Right lobe of liver (tissue), 6 donors: ENCODE measurements around the gene USF3. TPM values are rescaled to one million over a fixed set of nuclear protein-coding genes. Genes with fewer than 3 reads are reported as not detected.

Experiments used
- ATAC-seq, 4 donors: fragments of 200-7000 bp; cut with Tn5 transposase; one replicate each; pipeline ENCODE4 v1.9.1; 2020; ENCODE audit warnings: mild to moderate bottlenecking in 4 of 4, moderate library complexity in 4 of 4
- DNase-seq, 3 donors: peaks; one replicate each; pipeline ENCODE4 v3.0.0-alpha.2; 2020
- H3K27ac ChIP-seq, 3 donors: fragments of 200-600 bp; one replicate each; pipeline ENCODE4 v1.8.0; 2022
- H3K27me3 ChIP-seq, 2 donors: fragments of 200-600 bp; one replicate each; pipeline ENCODE4 v1.8.0; 2022
- H3K36me3 ChIP-seq, 4 donors: fragments of 200-600 bp; sonication (generic) in 1 of 4; one replicate each; pipeline versions ENCODE4 v1.5.1 to v1.8.0; 2017 to 2022; ENCODE audit warnings: control low read depth in 1 of 4
- H3K4me1 ChIP-seq, 4 donors: fragments of 200-600 bp; sonication (generic) in 1 of 4; one replicate each; pipeline versions ENCODE4 v1.5.1 to v1.8.0; 2017 to 2022; ENCODE audit warnings: control low read depth in 1 of 4
- H3K4me3 ChIP-seq, 3 donors: fragments of 200-600 bp; one replicate each; pipeline ENCODE4 v1.8.0; 2022
- H3K9me3 ChIP-seq, 4 donors: fragments of 200-600 bp; sonication (generic) in 1 of 4; one replicate each; pipeline versions ENCODE4 v1.5.1 to v1.8.0; 2017 to 2022; ENCODE audit warnings: control low read depth in 1 of 4
- CTCF ChIP-seq, 4 donors: fragments of 200-600 bp in 3 of 4; fragments of 450-650 bp in 1 of 4; IDR thresholded peaks; one replicate each; pipeline versions ENCODE4 v1.5.1 to v1.8.0; 2016 to 2022; ENCODE audit warnings: antibody characterized with exemption in 4 of 4, mild to moderate bottlenecking in 2 of 4
- POLR2A ChIP-seq: fragments of 450-650 bp; IDR thresholded peaks from one replicate; pipeline ENCODE4 v1.6.1; 2017; ENCODE audit warnings: antibody characterized with exemption, mild to moderate bottlenecking
- whole genome bisulfite sequencing: methylation state at CpG from one replicate; pipeline ENCODE4 v1.1.6; 2018; ENCODE audit warnings: low coverage, low lambda C conversion rate; ENCODE audit not compliant: insufficient coverage; ENCODE audit errors: missing lambda C conversion rate; 5-methylcytosine and 5-hydroxymethylcytosine counted together
- intact Hi-C, 2 donors: fragments of 100-400 bp; cut with DNase I; formaldehyde crosslinking; loops; one replicate each; pipeline versions ENCODE4 v1.11.2 to v1.14.1; 2022
- total RNA-seq, 6 experiments: library from RNA; depleted of rRNA in 2 of 6; stranded (reverse); fragments of >200 nt in 2 of 6; fragmentation: NEBNext Ultra II Directional in 3 of 6; extraction: Animal tissue kit (Norgen Biotek cat#: 25700) in 3 of 6; gene quantifications; one replicate each; pipeline versions ENCODE4 v1.1.0 to v1.2.4, GENCODE V29; 2016 to 2023
- donor health status: DM: no; HTN: yes; CAD: no.
- donor health status: DM: no; HTN: no; CAD: no.
- donor health status: DM: no; HTN: no; CAD: no.
- donor health status: DM: no; HTN: yes; CAD: no.
- donor health status: DM: no; HTN: yes; CAD: no.

The USF3 gene
- total RNA-seq, 6 experiments from 2014 or later, result 12.1 to 20.3 (median 17.6) TPM

GRCh38 chr3:113660458-113660857, 36.0 kb downstream of the USF3 start:
- H3K36me3 ChIP-seq, result peaks cover 0 to 10% (median 5%) of the 10 kb centered on the region in 4 donors
- ATAC-seq, result no peak
- DNase-seq, result no peak
- 100% methylated on average over 1 of the region's 2 CpGs for WGBS
- no peak overlapping the region for H3K4me3 ChIP-seq
- H3K27ac ChIP-seq, result peak overlapping the region in 1 of 3 donors; percentile 93
- H3K4me1 ChIP-seq, result peaks cover 0 to 40% (median 16%) of the 10 kb centered on the region in 4 donors
- intact Hi-C loops, result no loop called here
- no peaks in the 10 kb centered on the region for H3K27me3 ChIP-seq
- no peaks in the 10 kb centered on the region for H3K9me3 ChIP-seq
- no peak for TF ChIP-seq CTCF (IDR thresholded peaks at IDR 0.05)
- TF ChIP-seq POLR2A, result no peak

- intact Hi-C loops, result no loop called here
Measured at GRCh38 chr3:113659996-113660395, 36.4 kb downstream of the USF3 start.

DNA sequence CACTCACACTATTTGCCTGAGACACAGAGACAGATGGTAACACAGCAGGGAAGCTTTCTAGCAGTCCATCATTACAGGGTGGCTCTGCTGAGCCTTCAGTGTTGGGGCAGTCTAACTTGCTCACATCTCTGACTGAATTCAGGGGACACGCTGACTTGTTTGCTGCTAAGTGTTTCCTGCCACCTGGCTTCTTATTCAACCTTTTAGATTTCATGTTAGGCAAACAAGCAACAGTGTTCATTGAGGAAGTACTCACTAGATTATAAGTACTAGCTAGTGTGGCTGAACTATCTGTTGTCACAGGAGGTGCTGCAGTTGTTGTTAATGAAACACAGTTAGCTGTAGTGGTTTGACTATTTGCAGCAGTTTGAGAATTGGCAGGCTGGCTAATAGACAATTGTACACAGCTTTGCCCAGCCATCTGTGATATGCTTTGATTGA, 37.3 kb downstream of the USF3 start:
- Histone ChIP-seq H3K36me3 (peaks cover 0 to 10% (median 5%) of the 10 kb centered on the region in 4 donors), H3K27ac (no peak overlapping the region), H3K4me1 (peaks cover 0 to 32% (median 11%) of the 10 kb centered on the region in 4 donors), H3K4me3 (no peak overlapping the region), H3K27me3 (no peaks in the 10 kb centered on the region), H3K9me3 (no peaks in the 10 kb centered on the region)
- no peak for DNase-seq
- 100% methylated on average over 1 of the region's 1 CpG for WGBS
- intact Hi-C loops, result no loop called here
- ATAC-seq, result no peak
- TF ChIP-seq CTCF (IDR thresholded peaks at IDR 0.05) (no peak), POLR2A (no peak)

More at GRCh38 chr3:113659996-113660395, 36.4 kb downstream of the USF3 start:
- Histone ChIP-seq H3K27ac (no peak overlapping the region), H3K27me3 (no peaks in the 10 kb centered on the region), H3K4me1 (peaks cover 0 to 36% (median 15%) of the 10 kb centered on the region in 4 donors), H3K4me3 (no peak overlapping the region), H3K9me3 (no peaks in the 10 kb centered on the region), H3K36me3 (peaks cover 0 to 10% (median 5%) of the 10 kb centered on the region in 4 donors)
- no peak for ATAC-seq
- TF ChIP-seq CTCF (IDR thresholded peaks at IDR 0.05) (no peak), POLR2A (no peak)
- no peak for DNase-seq
- WGBS, result 83% methylated on average over 1 of the region's 1 CpG

GRCh38 chr3:113658107-113658506, 38.3 kb downstream of the USF3 start:
- DNase-seq (no peak), ATAC-seq (no peak)
- Histone ChIP-seq H3K4me1 (peaks cover 0 to 30% (median 7%) of the 10 kb centered on the region in 4 donors), H3K27me3 (no peaks in the 10 kb centered on the region), H3K9me3 (no peaks in the 10 kb centered on the region), H3K27ac (no peak overlapping the region), H3K4me3 (no peak overlapping the region), H3K36me3 (peaks cover 0 to 10% (median 5%) of the 10 kb centered on the region in 4 donors)
- WGBS, result 92% methylated on average over 3 of the region's 3 CpGs
- TF ChIP-seq POLR2A (no peak), CTCF (IDR thresholded peaks at IDR 0.05) (no peak)
- intact Hi-C loops, result no loop called here
